Measurements from ENCODE around the gene BTBD2.

GRCh38 chr19:2043961-2044708 lies 28.6 kb upstream of the BTBD2 start:
- TF ChIP-seq CTCF (IDR thresholded peaks at IDR 0.05) (no peak), POLR2A (IDR thresholded peaks at IDR 0.05) (no peak)

Data from adrenal gland (tissue), 5 donors.